Spleen (tissue), 7 donors: ENCODE data around the gene EDC3.

ENCODE experiments used
- POLR2A ChIP-seq, 3 donors: fragments of 450-650 bp; IDR thresholded peaks; one replicate each; pipeline ENCODE4 v1.5.1; 2017; ENCODE audit warnings: antibody characterized with exemption in 3 of 3, mild to moderate bottlenecking in 1 of 3
- POLR2AphosphoS5 ChIP-seq, 3 donors: sonication (generic); formaldehyde crosslinking; IDR thresholded peaks; one replicate each; pipeline ENCODE4 v1.5.1; 2017; ENCODE audit warnings: antibody characterized with exemption in 3 of 3
- TF ChIP-seq, protein P1 (sequence below), 11 experiments: fragments of 200-600 bp in 7 of 11; fragments of 450-650 bp in 4 of 11; sonication (generic) in 4 of 11; IDR thresholded peaks in 8 of 11; conservative IDR thresholded peaks in 3 of 11; 1 replicate in 7 of 11; 2 replicates in 4 of 11; pipeline versions ENCODE4 v1.4.0 to v1.8.0; 2016 to 2021; ENCODE audit warnings: antibody characterized with exemption in 11 of 11, inconsistent platforms in 4 of 11, mild to moderate bottlenecking in 1 of 11
- donor health status: DM: no; HTN: no; CAD: no; lungs with moderate emphysema.
- donor health status: DM: no; HTN: no; CAD: no.
- donor health status: DM: no; HTN: no; CAD: no.

DNA sequence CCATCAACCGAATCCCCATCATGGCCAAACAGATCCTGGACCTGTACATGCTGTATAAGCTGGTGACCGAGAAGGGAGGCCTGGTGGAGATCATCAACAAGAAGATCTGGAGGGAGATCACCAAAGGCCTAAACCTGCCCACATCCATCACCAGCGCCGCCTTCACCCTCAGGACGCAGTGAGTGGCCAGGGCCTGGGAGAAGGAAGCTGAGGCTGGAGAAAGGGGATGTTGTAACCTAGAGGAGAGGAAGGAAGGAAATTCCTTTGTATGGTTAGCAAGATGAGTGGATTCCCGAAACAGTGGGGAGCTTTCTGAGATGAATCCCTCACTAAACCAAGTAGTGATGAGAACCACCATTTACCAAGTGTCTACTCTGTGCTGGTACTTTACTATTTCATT lies 106.0 kb downstream of the EDC3 start:
- no peak for TF ChIP-seq POLR2A (IDR thresholded peaks at IDR 0.05)
- TF ChIP-seq, protein P1, sequence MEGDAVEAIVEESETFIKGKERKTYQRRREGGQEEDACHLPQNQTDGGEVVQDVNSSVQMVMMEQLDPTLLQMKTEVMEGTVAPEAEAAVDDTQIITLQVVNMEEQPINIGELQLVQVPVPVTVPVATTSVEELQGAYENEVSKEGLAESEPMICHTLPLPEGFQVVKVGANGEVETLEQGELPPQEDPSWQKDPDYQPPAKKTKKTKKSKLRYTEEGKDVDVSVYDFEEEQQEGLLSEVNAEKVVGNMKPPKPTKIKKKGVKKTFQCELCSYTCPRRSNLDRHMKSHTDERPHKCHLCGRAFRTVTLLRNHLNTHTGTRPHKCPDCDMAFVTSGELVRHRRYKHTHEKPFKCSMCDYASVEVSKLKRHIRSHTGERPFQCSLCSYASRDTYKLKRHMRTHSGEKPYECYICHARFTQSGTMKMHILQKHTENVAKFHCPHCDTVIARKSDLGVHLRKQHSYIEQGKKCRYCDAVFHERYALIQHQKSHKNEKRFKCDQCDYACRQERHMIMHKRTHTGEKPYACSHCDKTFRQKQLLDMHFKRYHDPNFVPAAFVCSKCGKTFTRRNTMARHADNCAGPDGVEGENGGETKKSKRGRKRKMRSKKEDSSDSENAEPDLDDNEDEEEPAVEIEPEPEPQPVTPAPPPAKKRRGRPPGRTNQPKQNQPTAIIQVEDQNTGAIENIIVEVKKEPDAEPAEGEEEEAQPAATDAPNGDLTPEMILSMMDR (IDR thresholded peaks at IDR 0.05 in 8 of 11, conservative IDR thresholded peaks at IDR 0.05 in 3 of 11), result no peak
- TF ChIP-seq POLR2AphosphoS5 (IDR thresholded peaks at IDR 0.05), result no peak
